NK-92 treated with Interleukin-12 subunit alpha and Interleukin-12 subunit beta, amount 100 ng/mL, for 24 hours (cell line): ENCODE data around the gene CCNL1.
A peak's percentile ranks its signal among the peaks of the same experiment; 100 is the strongest.
"Not testable (repeated sequence)": the region's sequence is repeated elsewhere in the genome, so short reads cannot be mapped to it uniquely, and the experiment has no call there.

ENCODE experiments used
- DNase-seq: peaks from one replicate; lab custom pipeline; 2025; lab: John Stamatoyannopoulos, UW

Gene CCNL1

GRCh38 chr3:157159762-157160657 is at the start of gene CCNL1:
CCNL1 (minus strand) TSS chr3:157160147; CDS start chr3:157160094, 53 bp downstream.
- DNase-seq = peak; percentile 89

- no peak for DNase-seq
Observed at GRCh38 chr3:157204880-157205279, 44.9 kb upstream of the CCNL1 start.

GRCh38 chr3:157204431-157204830 is 44.5 kb upstream of the CCNL1 start:
- no peak for DNase-seq

GRCh38 chr3:157201648-157202278 is 41.8 kb upstream of the CCNL1 start:
- no peak for DNase-seq

- no peak for DNase-seq
Observed at GRCh38 chr3:157199841-157200240, 39.9 kb upstream of the CCNL1 start.

GRCh38 chr3:157195965-157196364 is 36.0 kb upstream of the CCNL1 start:
- no peak for DNase-seq

- not testable (repeated sequence) for DNase-seq
Observed at GRCh38 chr3:157191149-157191548, 31.2 kb upstream of the CCNL1 start.

- no peak for DNase-seq
Observed at GRCh38 chr3:157190380-157190872, 30.5 kb upstream of the CCNL1 start.

GRCh38 chr3:157188391-157188790 is 28.4 kb upstream of the CCNL1 start:
- no peak for DNase-seq

GRCh38 chr3:157182879-157183278 is 22.9 kb upstream of the CCNL1 start:
- DNase-seq = no peak

GRCh38 chr3:157180262-157180661 is 20.3 kb upstream of the CCNL1 start:
- no peak for DNase-seq

- DNase-seq = no peak
Observed at GRCh38 chr3:157179365-157179803, 19.4 kb upstream of the CCNL1 start.

- not testable (repeated sequence) for DNase-seq
Observed at GRCh38 chr3:157178503-157179364, 18.8 kb upstream of the CCNL1 start.

GRCh38 chr3:157177801-157178453 is 18.0 kb upstream of the CCNL1 start:
- DNase-seq = not testable (repeated sequence)

- no peak for DNase-seq
Observed at GRCh38 chr3:157176934-157177333, 17.0 kb upstream of the CCNL1 start.

- DNase-seq = no peak
Observed at GRCh38 chr3:157175691-157176507, 16.0 kb upstream of the CCNL1 start.

- peak; percentile 99 for DNase-seq
Observed at GRCh38 chr3:157174649-157175498, 14.9 kb upstream of the CCNL1 start.

GRCh38 chr3:157174290-157174648 is 14.3 kb upstream of the CCNL1 start:
- no peak for DNase-seq

GRCh38 chr3:157173343-157173742 is 13.4 kb upstream of the CCNL1 start:
- not testable (repeated sequence) for DNase-seq

GRCh38 chr3:157172746-157173145 is 12.8 kb upstream of the CCNL1 start:
- DNase-seq = no peak
